VCaP (cell line): ENCODE data around the gene DNAH9.

Source experiments
- H3K27ac ChIP-seq: fragments of 450-650 bp; 2 replicates; pipeline ENCODE4 v1.5.1; 2017
- CTCF ChIP-seq: fragments of 450-650 bp; conservative IDR thresholded peaks from 2 replicates; pipeline ENCODE4 v1.5.1; 2017; ENCODE audit warnings: mild to moderate bottlenecking, moderate library complexity

DNAH9 gene

GRCh38 chr17:11747441-11747840, 149.2 kb downstream of the DNAH9 start:
- no peak overlapping the region for H3K27ac ChIP-seq
- no peak for TF ChIP-seq CTCF

GRCh38 chr17:11757815-11758214, 159.5 kb downstream of the DNAH9 start:
- H3K27ac ChIP-seq, result no peak overlapping the region
- TF ChIP-seq CTCF, result no peak

GRCh38 chr17:11768106-11768505, 169.8 kb downstream of the DNAH9 start:
- H3K27ac ChIP-seq, result no peak overlapping the region
- no peak for TF ChIP-seq CTCF

- H3K27ac ChIP-seq, result no peak overlapping the region
- no peak for TF ChIP-seq CTCF
Measured at GRCh38 chr17:11768981-11769380, 170.7 kb downstream of the DNAH9 start.

GRCh38 chr17:11772031-11772430, 173.8 kb downstream of the DNAH9 start:
- no peak for TF ChIP-seq CTCF
- no peak overlapping the region for H3K27ac ChIP-seq

GRCh38 chr17:11779892-11780291, 181.6 kb downstream of the DNAH9 start:
- no peak for TF ChIP-seq CTCF
- no peak overlapping the region for H3K27ac ChIP-seq

- H3K27ac ChIP-seq, result no peak overlapping the region
Measured at GRCh38 chr17:11780621-11781020, 182.4 kb downstream of the DNAH9 start.

More at GRCh38 chr17:11780621-11781020, 182.4 kb downstream of the DNAH9 start:
- no peak for TF ChIP-seq CTCF
